Lung (tissue), 12 donors: Measurements from ENCODE around the gene PLEKHM1. TPM values are rescaled to one million over a fixed set of nuclear protein-coding genes. Genes with fewer than 3 reads are reported as not detected.

Experiments used
- ATAC-seq: fragments of 200-7000 bp; cut with Tn5 transposase; one replicate; pipeline ENCODE4 v1.9.1; 2020; ENCODE audit warnings: moderate number of reproducible peaks; ENCODE audit not compliant: insufficient read depth, low FRiP score
- DNase-seq, 3 donors: peaks; one replicate each; pipeline ENCODE4 v3.0.0-alpha.2; 2013 to 2017
- H3K27ac ChIP-seq, 2 donors: one replicate each; pipeline ENCODE4 v1.5.1; 2013; ENCODE audit warnings: mild to moderate bottlenecking in 2 of 2, moderate library complexity in 2 of 2, control low read depth in 1 of 2, inconsistent platforms in 1 of 2, low read depth in 1 of 2, low read length in 1 of 2
- H3K27me3 ChIP-seq, 3 donors: one replicate each; pipeline ENCODE4 v1.5.1; 2013; ENCODE audit warnings: low read length in 2 of 3; ENCODE audit not compliant: control insufficient read depth in 3 of 3, insufficient read depth in 3 of 3
- H3K36me3 ChIP-seq, 4 donors: one replicate each; pipeline ENCODE4 v1.5.1; 2013; ENCODE audit warnings: low read length in 4 of 4, mild to moderate bottlenecking in 1 of 4, moderate library complexity in 1 of 4; ENCODE audit not compliant: control insufficient read depth in 4 of 4, insufficient read depth in 4 of 4
- H3K4me1 ChIP-seq, 5 donors: one replicate each; pipeline ENCODE4 v1.5.1; 2013; ENCODE audit warnings: low read length in 5 of 5, mild to moderate bottlenecking in 2 of 5, moderate library complexity in 1 of 5; ENCODE audit not compliant: control insufficient read depth in 5 of 5, insufficient read depth in 5 of 5
- H3K4me3 ChIP-seq: one replicate; pipeline ENCODE4 v1.5.1; 2013; ENCODE audit warnings: mild to moderate bottlenecking, control low read depth, moderate library complexity
- H3K9ac ChIP-seq, 2 donors: one replicate each; pipeline ENCODE4 v1.5.1; 2013; ENCODE audit warnings: low read length in 2 of 2, control low read depth in 1 of 2; ENCODE audit not compliant: insufficient read depth in 1 of 2
- H3K9me3 ChIP-seq, 4 donors: one replicate each; pipeline ENCODE4 v1.5.1; 2013; ENCODE audit warnings: low read length in 3 of 4, mild to moderate bottlenecking in 1 of 4, moderate library complexity in 1 of 4; ENCODE audit not compliant: control insufficient read depth in 4 of 4, insufficient read depth in 3 of 4
- CTCF ChIP-seq: IDR thresholded peaks from 2 replicates; pipeline ENCODE4 v1.5.1; 2012; ENCODE audit warnings: mild to moderate bottlenecking; ENCODE audit errors: control extremely low read depth, extremely low read depth
- WGBS, 2 donors: extraction: QIAGEN DNeasy Blood & Tissue Kit; methylation state at CpG; one replicate each; pipeline ENCODE4 v1.1.7; 2013; 5-methylcytosine and 5-hydroxymethylcytosine counted together
- polyA plus RNA-seq, 2 donors: library from polyadenylated mRNA; stranded (reverse); fragments of 200-250 nt; gene quantifications; one replicate each; pipeline ENCODE4 v1.2.1, GENCODE V29; 2013
- total RNA-seq, 2 donors: library from RNA; depleted of rRNA in 1 of 2; stranded (reverse); fragments of >200 nt in 1 of 2; gene quantifications; one replicate each; pipeline ENCODE4 v1.2.1, GENCODE V29; 2014 to 2021
- donor health status: control.
- donor health status: control.
- donor health status: Bipolar disorder and iron deficiency.
- donor health status: healthy.
- donor health status: DM: yes; HTN: yes; CAD: no.

Gene PLEKHM1
- total and polyA plus RNA-seq, 4 donors: 21.0 to 82.2 (median 24.4) TPM

GRCh38 chr17:45430006-45430737, 60.3 kb downstream of the PLEKHM1 start:
- H3K9me3 ChIP-seq: no peaks in the 10 kb centered on the region
- 70 to 77% methylated on average over 63 to 68 of the region's 68 CpGs for WGBS, 2 donors

GRCh38 chr17:45429339-45430005, 61.0 kb downstream of the PLEKHM1 start:
- Histone ChIP-seq H3K27ac (no peak overlapping the region), H3K9me3 (no peaks in the 10 kb centered on the region), H3K4me1 (peaks cover 0 to 28% (median 13%) of the 10 kb centered on the region in 5 donors), H3K27me3 (peaks cover 0 to 38% (median 28%) of the 10 kb centered on the region in 3 donors), H3K9ac (no peak overlapping the region), H3K4me3 (no peak overlapping the region), H3K36me3 (peaks cover 0 to 8% (median 0%) of the 10 kb centered on the region in 4 donors)
- WGBS, 2 donors: 74 to 79% methylated on average over 67 to 82 of the region's 82 CpGs
- DNase-seq: no peak
- no peak for ATAC-seq
- TF ChIP-seq CTCF: no peak

More at GRCh38 chr17:45430006-45430737, 60.3 kb downstream of the PLEKHM1 start:
- H3K27ac ChIP-seq: peak overlapping the region in 1 of 2 donors; percentile 75
- H3K36me3 ChIP-seq: peaks cover 0 to 8% (median 0%) of the 10 kb centered on the region in 4 donors
- H3K4me3 ChIP-seq: no peak overlapping the region
- TF ChIP-seq CTCF: no peak
- ATAC-seq: no peak
- H3K4me1 ChIP-seq: peaks cover 0 to 26% (median 10%) of the 10 kb centered on the region in 5 donors
- H3K27me3 ChIP-seq: peaks cover 0 to 38% (median 28%) of the 10 kb centered on the region in 3 donors
- no peak for DNase-seq
- no peak overlapping the region for H3K9ac ChIP-seq

- Histone ChIP-seq H3K27me3 (peaks cover 0 to 38% (median 28%) of the 10 kb centered on the region in 3 donors), H3K9me3 (no peaks in the 10 kb centered on the region), H3K4me3 (no peak overlapping the region), H3K27ac (no peak overlapping the region), H3K4me1 (peaks cover 0 to 28% (median 13%) of the 10 kb centered on the region in 5 donors), H3K9ac (no peak overlapping the region), H3K36me3 (peaks cover 0 to 8% (median 0%) of the 10 kb centered on the region in 4 donors)
- WGBS, 2 donors: 32 to 56% methylated on average over 15 of the region's 15 CpGs
- ATAC-seq: no peak
- no peak for TF ChIP-seq CTCF
- DNase-seq: no peak
Observed at GRCh38 chr17:45428931-45429338, 61.6 kb downstream of the PLEKHM1 start.
